GM21515 (cell line): ENCODE data around the gene LGALS9.
A peak's percentile ranks its signal among the peaks of the same experiment; 100 is the strongest.
"Not testable (repeated sequence)": the region's sequence is repeated elsewhere in the genome, so short reads cannot be mapped to it uniquely, and the experiment has no call there.

Experiments
- ATAC-seq: cut with Tn5 transposase; IDR thresholded peaks from one replicate; pipeline ENCODE4 v1.9.1; 2021; ENCODE audit not compliant: unreplicated experiment

Gene LGALS9

DNA sequence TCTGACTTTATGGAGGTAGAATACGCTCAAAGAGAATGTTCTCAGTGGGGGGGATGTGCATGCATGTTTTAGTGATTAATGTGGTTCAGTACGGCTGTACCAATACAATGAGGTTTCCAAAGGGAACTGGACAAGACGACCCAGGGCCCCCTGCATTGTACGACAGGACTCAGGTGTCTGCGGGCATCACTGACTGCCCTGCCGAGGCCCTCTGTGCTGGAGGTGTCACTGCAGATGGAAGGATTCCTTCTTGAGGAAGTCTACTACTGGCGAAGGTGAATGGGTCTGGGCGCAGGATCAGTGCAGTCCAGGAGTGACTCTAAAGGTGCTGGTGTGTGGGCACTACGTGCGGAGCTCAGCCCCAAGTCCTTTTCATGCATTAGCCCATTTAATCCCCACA lies 3.5 kb upstream of the LGALS9 start:
- no peak for ATAC-seq

DNA sequence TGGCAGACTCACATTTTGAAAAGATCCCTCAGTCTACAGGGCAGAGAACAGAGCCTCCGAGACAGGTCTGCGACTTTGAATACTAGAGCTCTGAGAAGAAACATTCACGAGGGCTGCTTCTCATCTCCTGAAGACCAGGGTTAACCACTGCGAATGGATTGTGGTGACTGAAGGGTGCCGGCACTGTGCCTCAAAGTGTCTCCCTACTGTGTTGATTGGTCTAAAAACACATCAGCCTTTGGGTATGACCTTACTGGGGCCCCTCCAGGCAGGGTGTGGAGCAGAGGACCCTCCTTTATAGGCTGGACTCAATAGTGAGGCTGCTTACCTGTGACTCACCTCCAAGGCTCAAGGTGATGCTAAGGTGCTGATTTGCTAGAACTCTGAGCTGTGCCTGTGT lies 2.6 kb upstream of the LGALS9 start:
- ATAC-seq, result no peak

DNA sequence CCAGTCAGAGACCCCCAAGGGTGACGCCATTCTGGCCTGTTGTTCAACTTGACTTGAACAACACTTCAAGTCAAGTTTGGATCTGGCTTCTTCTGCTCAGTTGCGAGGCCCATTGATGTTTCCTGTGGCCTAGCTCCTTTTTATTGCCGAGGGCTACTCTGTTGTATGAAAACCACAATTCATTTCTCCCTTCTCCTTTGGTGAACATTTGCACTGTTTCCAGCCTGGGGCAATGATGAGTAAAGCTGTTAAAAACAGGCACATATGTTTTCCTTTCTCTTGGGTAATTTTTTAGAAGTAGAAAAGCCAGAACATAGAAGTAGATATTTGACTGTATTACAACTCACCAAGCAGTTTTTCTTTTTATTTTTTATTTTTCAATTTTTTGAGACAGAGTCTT lies 1.7 kb upstream of the LGALS9 start:
- not testable (repeated sequence) for ATAC-seq

DNA sequence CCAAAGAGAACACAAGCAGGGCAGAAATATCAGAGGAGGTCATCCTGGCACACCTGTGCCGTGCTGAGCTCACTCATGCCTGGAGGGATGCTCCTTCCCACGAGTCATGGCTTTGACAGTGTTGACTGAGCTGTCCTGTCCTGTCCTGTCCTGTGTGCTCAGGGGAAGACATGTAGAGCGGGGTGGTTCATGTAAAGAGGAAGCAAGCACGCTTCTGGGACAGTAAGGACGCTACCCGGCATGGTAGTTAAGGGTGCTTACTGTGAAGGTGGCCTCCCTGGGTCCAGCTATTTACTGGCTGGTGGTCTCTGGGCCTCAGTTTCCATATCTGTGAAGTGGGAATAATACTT lies 398 bp downstream of the LGALS9 start:
- peak; percentile 49 for ATAC-seq

DNA sequence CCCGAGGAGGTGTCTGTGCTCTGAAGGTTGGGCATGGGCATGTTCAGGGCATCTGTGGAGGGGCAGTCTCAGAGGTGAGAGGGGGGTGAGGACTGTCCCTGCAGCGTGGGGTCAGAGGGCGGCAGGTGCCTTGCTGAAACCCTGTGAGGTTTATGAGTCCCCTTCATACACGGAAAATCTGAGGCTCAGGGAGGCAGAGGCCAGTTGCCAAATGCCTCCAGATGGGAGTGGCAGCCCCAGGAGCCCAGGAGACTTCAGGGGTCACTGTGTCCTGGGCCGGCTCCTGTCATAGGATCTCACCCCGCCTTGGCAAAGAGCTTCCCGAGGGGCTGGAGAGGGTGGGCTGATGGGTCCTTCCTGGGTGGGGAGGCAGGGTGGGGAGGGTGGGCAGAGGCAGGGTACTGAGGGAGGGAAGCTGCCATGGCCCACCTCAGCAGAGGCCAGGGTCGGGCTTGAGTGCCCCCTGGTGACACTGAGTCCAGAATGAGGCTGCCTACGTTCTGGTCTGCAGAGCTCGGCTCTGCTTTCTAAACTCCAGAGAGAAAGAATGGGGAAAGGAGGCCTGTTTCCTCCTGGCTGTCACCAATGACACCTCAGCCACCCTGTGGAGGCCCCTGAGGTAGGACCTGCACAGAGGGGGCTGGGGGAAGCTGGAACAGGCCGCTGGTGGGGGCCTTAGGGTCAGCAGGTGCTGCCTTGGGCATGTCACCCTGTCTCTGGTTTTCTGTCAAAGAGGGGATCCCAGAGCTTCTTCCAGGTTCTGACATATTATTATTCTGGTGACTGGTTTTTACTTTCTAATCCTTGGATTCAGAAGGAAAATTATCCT lies 1.1 kb downstream of the LGALS9 start:
- ATAC-seq, result no peak

DNA sequence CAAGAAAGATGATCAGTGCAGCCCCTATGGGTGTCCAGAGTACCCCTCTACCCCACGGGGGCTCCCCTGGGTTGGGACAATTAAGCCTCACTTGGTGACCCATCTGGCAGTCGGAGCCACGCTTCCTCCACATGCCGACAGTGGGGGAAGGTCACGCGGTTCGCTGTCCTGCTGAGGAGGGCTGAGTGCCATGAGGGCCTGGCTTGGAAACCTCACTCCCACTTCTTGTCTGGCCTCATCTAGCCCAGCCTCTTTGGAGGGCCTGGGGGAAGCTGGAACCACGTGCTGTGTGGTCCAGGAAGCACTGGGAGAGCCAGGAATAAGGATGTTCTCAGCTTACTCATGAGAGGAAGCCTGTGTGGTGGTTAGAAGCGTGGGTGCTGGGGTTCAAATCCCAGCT lies 1.8 kb downstream of the LGALS9 start:
- ATAC-seq, result not testable (repeated sequence)

DNA sequence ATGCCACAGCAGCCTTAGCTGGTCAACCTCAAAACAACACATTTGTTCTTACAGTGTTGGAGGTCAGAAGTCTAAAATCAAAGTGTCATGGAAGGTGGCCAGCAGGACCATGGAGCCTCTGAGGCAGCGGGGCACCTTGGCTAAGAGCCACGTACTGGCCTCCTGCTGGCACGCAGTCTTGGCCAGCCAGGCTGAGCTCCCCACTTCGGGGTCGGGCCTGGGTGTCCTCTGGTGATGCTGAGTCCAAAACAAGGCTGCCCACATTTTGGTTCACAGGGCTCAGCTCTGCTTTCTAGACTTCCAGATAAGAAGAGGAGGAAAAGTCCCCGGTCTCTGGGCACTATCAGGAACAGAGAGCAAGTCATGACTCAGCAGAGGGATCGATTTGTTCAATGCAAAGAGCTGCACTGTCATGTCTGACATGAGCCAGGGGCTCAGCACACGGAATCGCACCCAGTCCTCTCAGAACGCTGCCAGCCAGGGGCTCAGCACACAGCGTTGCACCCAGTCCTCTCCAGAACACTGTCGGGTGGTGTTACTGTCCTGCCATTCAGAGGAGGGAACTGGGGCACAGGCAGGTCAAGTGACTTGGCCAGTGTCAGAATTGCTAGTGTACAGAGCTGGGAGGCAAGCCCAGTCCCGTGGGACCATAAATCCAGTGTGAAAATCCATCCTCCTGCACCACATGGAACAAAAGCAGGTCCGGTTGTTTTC lies 2.5 kb downstream of the LGALS9 start:
- no peak for ATAC-seq

DNA sequence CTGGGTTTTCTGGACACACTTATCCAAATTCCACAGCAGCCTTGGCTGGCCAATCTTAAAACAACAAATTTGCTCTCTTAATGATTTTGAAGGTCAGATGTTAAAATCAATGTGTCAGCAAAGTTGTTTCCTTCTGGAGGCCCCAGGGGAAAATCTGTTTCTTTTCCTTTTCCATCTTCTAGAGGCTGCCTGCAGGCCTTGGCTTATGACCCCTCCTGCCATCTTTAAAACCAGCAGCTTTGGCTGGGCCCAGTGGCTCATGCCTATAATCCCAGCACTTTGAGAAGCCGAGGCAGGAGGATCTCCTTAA lies 3.0 kb downstream of the LGALS9 start:
- ATAC-seq, result no peak

DNA sequence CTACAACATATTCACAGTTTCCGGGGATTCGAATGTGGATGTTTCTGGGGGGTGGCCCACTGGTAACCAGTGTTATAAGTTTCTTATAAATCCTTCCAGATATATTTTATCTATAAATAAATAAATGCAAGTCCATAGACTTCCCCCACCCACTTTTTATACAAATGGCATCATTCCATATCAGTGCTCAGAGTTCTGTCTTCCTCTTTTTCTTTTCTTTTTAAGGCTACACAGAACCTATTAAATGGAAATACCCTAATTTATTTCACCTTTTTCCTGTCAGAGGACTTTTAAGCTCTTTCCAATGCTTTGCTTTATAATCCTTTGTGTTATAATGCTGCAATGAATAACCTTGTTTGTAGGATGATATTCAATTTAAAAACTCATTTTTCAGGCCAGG lies 3.8 kb downstream of the LGALS9 start:
- ATAC-seq, result no peak

DNA sequence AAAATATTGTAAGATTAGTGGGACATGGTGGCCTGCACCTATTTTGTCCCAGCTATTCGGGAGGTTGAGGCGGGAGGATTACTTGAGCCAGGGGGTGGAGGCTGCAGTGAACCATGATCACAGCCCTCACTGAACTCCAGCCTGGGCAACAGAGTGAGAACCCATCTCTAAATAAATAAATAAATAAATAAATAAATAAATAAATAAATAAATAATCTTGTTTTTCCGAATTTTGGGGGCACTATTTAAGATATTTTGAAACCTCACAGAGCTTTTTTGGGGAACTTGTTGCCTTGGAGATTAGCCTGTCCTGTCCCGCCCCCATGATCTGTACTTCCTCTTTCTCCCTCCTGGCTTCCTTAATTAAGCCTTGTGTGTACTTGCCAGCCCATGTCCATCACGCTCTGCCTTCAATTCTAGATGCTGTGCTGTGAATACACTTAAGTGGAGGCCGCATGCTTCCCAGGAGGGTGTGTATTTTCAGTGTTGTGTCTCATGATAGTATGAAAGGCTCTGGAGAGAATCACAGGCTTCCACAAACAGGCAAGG lies 4.4 kb downstream of the LGALS9 start:
- no peak for ATAC-seq

DNA sequence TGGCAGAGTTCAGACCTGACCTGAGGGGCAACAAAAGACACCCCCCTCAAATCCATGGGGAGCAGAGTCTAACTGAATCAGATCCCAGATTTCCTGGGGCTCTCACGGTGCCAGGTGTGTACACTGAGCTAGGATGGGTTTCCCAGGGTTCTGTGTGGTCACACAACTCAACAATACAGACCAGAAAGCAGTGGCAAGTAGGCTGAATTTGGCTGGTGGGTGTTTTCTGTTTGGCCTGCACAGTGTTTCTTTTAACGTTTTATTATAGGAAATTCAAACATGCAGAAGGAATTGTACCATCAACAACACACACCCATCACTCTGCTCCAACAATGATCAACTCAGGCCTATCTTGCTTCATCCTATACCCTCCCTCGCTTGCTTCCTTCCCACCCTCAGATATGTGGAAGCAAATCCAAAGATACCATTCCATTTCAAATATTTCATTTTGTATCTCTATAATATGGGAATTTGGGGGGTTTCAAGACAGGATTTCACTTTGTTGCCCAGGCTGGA lies 5.1 kb downstream of the LGALS9 start:
- not testable (repeated sequence) for ATAC-seq

DNA sequence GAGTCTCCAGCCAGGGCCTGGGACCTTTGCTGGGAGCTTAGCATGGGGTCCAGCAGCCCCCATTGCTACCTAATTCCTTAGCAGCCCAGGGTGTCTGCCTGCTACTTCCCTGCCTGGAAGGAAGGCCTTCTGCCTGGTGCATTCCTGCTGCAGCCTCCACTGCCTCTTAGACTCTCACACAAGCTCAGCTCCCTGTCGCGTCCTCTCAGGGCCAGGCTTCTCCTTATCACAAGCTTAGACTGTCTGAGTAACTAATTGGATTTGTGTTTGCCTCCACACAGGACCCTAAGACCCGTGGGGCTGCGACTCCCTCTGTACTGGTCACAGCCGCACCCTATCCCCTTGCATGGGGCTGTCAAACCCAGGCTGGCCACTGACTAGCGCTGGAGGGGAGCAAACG lies 6.8 kb downstream of the LGALS9 start:
- not testable (repeated sequence) for ATAC-seq

DNA sequence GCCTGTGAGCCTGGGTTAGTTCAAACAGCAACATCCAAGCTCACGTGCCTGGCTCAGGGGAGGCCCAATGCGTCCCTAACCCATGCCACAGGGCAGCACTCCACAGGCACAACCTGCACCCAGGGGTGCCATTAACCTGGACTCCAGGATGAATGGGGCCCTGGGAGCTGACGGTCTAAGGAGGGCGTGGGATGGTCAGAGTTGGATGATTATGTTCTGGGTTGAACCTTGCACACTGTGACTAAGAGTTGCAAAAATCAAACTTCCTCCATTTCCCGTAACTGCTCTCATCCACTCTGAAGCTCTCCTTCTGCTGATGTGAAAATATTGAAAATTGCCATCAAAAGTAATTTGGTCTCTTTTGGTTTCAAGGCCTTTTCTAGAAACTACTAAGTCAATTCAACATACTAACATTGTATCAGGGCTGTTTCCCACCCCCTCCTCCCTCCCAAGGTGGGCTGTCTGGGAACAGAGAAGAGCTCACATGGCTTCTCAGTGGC lies 7.5 kb downstream of the LGALS9 start:
- ATAC-seq, result not testable (repeated sequence)

DNA sequence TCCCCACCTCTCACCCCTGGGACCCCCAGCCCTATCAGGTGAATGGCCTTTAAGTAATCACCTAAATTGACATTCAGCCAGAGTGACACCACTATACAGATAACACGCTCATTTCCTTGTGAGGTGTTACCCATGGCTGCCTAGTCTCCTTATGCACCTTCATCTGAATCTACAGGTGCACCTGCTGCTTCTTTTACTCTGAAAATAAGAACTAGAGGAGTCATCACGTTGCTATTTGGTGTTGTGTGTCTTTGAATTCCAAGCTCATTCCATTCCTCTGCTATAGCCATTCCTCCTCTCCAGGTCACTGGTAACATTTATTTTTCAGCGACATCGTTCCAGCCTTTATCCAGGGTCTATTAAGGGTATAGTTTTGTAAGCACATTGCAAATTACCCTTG lies 9.8 kb downstream of the LGALS9 start:
- ATAC-seq, result no peak

DNA sequence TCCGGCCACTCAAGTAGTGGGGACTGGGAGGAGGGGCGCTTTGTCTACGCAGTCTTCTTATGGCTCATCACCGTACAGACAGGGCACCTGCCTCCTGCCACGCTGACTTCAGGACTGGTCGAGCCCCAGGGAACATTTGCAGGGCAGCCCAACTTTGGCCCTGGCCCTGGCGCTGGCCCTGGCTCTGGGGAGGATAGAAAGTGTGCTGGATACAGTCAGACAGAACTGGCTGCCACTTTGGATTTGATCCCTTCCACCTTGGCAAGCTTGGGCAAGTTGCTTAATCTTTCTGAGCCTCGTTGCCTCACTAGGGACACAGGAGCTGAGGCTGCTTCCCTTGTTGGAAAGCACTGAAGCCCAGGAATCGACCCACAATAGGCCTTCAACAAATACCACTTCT lies 13.6 kb downstream of the LGALS9 start:
- no peak for ATAC-seq

DNA sequence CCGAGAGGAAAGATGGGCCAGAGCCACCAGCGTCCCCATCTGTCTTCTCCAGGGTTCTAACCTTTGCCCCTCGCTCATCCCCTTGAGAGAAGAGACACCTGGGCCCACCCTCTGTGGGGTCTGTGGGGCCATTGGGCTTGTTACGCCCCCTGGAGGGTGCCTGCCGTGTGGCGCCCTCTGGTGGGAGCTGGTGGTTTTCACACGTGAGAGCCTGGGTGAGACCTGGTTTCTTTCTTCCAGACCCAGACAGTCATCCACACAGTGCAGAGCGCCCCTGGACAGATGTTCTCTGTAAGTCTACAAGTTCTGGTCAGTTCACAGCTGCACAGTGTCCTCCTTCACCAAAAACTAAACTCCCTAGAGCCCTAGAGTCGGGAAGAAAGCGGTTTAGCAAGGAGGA lies 14.6 kb downstream of the LGALS9 start:
- ATAC-seq, result not testable (repeated sequence)

DNA sequence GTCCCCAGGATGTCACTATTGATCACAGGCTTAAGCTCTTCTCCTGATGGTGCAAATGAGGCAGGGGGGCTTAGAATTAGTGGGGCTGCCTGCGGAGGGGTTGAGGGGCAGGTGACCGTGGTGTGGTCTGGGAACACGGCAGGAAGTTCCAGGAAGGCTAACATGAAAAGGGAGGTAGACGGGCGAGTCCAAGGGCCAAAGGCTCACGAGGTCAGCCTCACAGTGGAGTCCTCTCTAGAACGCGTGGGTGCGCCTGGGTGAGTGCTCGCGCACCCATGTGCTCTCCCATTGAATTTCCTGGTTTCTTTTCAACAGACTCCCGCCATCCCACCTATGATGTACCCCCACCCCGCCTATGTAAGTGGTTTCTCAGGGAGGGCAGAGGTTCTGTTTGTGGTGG lies 15.2 kb downstream of the LGALS9 start:
- ATAC-seq, result no peak

DNA sequence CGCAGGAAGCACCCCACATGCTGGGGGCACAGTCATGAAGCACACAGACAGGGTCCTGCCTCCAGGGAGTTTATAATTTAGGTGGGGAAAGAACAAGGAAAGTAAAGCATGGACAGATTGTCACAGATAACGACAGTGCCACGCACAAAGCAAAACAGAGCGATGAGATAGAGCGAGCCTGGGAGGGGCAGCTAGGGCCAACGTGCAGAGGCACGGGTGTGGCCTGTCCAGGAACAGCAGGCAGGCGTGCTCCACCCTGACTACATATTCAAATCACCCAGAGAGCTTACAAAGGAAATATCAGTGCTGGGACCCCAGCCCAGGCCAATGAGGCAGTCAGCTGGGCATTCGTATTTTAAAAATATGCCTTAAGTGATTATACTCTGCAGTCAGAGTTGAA lies 16.8 kb downstream of the LGALS9 start:
- no peak for ATAC-seq

DNA sequence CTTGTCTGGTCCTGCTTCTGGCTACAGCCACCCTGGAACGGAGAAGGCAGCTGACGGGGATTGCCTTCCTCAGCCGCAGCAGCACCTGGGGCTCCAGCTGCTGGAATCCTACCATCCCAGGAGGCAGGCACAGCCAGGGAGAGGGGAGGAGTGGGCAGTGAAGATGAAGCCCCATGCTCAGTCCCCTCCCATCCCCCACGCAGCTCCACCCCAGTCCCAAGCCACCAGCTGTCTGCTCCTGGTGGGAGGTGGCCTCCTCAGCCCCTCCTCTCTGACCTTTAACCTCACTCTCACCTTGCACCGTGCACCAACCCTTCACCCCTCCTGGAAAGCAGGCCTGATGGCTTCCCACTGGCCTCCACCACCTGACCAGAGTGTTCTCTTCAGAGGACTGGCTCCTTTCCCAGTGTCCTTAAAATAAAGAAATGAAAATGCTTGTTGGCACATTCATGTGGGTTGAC lies 18.2 kb downstream of the LGALS9 start:
- ATAC-seq, result not testable (repeated sequence)

DNA sequence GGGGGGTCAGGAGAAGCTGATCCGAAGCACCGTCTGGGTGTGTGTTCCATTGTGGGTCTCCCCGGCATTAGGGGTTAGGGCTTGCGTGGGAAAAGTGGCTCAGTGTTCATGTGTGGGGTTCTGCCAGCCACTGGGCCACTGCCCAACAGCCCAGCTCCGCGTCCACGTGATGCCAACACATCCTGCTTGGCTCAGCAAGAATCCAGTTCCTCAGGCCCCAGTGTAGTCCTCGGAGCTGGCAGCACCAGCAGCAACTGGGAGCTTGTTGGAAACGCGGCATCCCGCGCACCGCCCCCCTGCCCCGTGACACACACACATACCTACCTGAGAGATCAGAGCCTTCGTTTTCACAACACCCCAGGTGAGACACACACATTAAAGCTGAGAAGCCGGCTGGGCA lies 18.9 kb downstream of the LGALS9 start:
- no peak for ATAC-seq

DNA sequence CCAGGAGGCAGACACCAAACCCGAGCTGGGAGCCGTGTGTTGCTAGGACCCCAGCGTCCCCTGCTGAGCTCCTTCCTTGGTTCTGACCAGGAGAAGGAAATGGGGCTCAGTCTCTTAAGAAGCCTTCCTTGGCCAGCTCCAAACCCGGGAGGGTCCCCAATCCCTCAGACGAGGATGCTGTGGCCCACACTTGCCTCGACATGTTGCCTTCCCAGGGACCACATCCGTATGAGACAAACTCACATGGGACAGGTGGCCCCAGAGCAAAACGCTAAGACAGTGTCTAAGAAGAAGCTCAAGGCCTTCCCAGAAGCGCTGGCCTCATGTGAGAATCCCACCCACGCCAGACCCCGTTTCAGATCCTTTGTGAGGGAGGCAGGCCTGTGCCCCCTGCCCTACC lies 19.8 kb downstream of the LGALS9 start:
- ATAC-seq, result no peak
